ENCODE measurements around the gene KIAA2012.
A peak's percentile ranks its signal among the peaks of the same experiment; 100 is the strongest.
"Not testable (repeated sequence)": the region's sequence is repeated elsewhere in the genome, so short reads cannot be mapped to it uniquely, and the experiment has no call there.

The KIAA2012 gene

GRCh38 chr2:202133909-202134265, 60.8 kb downstream of the KIAA2012 start:
- H3K4me3 ChIP-seq (replicated peaks; ENCODE audit: low read depth, low read length), result no peak overlapping the region
- no peak for TF ChIP-seq CTCF (IDR thresholded peaks at IDR 0.05; ENCODE audit: low read depth, low read length, missing control alignments)
- DNase-seq (ENCODE audit: extremely low read depth, low read depth), result no peak

- no peak for TF ChIP-seq CTCF (IDR thresholded peaks at IDR 0.05; ENCODE audit: low read depth, low read length, missing control alignments)
- no peak overlapping the region for H3K4me3 ChIP-seq (replicated peaks; ENCODE audit: low read depth, low read length)
- peak; percentile 94 for DNase-seq (ENCODE audit: extremely low read depth, low read depth)
Measured at GRCh38 chr2:202135091-202135874, 62.2 kb downstream of the KIAA2012 start.

DNA sequence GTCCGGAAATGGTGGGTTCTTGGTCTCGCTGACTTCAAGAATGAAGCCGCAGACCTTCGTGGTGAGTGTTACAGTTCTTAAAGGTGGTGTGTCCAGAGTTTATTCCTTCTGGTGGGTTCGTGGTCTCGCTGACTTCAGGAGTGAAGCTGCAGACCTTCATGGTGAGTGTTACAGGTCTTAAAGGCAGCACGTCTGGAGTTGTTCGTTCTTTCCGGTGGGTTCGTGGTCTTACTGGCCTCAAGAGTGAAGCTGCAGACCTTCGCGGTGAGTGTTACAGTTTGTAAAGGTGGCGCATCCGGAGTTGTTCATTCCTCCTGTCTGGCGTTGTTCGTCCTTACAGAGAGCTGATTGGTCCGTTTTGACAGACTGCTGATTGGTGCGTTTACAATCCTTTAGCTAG, 63.0 kb downstream of the KIAA2012 start:
- H3K4me3 ChIP-seq (replicated peaks; ENCODE audit: low read depth, low read length); DNase-seq (ENCODE audit: extremely low read depth, low read depth): not testable (repeated sequence)

DNA sequence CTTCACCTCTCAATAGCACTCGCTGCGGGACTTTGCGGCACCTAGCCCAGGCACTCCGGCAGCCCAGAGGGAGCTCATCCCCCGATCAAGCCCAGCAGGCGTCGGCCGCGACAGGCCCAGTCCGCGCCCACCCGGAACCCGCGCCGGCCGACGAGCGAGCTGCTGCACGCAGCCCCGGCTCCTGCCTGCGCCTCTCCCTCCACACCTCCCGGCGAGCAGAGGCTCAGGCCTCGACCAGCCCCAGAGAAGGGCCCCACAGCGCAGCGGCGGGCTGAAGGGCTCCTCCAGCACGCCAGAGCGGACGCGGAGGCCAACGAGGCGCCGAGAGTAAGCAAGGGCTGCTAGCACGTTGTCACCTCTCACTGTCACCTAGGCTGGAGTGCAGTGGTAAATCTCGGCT, 63.5 kb downstream of the KIAA2012 start:
- no peak for TF ChIP-seq CTCF (IDR thresholded peaks at IDR 0.05; ENCODE audit: low read depth, low read length, missing control alignments)
- no peak overlapping the region for H3K4me3 ChIP-seq (replicated peaks; ENCODE audit: low read depth, low read length)
- no peak for DNase-seq (ENCODE audit: extremely low read depth, low read depth)

DNA sequence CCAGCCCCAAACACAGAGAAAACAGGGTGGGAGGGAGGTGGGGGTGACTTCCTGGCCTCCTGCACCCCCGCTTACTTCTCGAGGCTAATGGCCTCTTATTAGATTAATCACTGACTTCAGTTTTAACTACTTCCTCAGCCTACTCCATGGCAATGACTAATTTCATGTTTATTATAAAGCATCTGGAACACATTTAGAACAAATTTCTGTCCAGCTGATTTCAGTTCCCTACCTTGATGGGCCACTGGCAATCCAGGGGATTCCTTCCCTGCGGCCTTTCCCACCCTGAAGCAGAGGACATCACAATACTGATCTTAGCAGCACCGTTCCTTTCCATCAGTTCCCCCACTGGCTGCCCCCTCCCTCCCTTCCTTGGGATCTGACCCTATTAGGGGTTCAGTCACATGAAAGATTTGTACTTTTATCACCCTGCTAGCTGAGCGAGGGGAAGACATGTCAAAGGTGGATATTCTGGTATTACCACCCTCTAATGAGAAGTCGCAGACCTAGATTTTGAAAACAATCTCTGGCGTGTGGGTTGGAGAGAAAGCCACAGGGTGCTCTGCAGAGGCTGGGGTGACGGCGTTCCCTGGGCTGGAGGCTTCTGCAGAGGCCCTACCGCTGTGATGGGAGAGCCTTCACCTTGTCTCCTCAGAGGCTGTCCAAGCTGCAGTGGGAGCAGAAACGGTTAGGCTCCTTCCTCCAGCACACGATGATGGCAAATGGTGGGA, 67.6 kb downstream of the KIAA2012 start:
- H3K4me3 ChIP-seq (replicated peaks; ENCODE audit: low read depth, low read length), result no peak overlapping the region
- TF ChIP-seq CTCF (IDR thresholded peaks at IDR 0.05; ENCODE audit: low read depth, low read length, missing control alignments), result no peak
- peak; percentile 54 for DNase-seq (ENCODE audit: extremely low read depth, low read depth)

DNA sequence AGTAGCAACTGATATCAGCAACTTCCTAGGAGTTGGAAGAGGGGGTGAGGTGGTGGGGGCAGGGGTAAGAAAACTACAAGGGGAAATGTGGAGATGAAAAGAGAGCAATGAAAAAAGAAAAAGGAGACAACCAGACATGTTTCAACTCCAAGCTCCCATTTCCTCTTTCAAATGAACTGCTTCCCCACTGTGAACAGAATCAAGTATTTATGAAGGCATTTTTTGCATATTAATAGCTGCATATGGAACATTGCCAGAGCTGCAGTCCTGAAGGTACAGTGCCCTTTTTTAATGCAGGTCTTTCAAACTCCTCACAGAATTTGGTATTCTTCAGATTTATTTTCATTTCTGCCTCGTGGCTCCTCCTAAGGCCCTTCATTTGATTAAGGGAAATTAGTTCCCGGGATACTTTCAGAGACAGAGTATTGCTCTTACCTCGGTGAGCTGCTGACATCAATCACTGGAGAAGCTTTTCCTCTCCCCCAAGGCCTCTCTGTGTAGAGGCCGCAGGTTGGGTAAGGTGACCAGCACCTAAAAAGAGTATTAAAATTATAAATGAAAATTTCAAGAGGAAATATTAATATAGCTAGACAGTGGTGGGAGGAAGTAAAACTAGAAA, 68.4 kb downstream of the KIAA2012 start:
- no peak for DNase-seq (ENCODE audit: extremely low read depth, low read depth)
- H3K4me3 ChIP-seq (replicated peaks; ENCODE audit: low read depth, low read length), result no peak overlapping the region
- TF ChIP-seq CTCF (IDR thresholded peaks at IDR 0.05; ENCODE audit: low read depth, low read length, missing control alignments), result no peak

- H3K4me3 ChIP-seq (replicated peaks; ENCODE audit: low read depth, low read length), result no peak overlapping the region
- no peak for DNase-seq (ENCODE audit: extremely low read depth, low read depth)
- no peak for TF ChIP-seq CTCF (IDR thresholded peaks at IDR 0.05; ENCODE audit: low read depth, low read length, missing control alignments)
Measured at GRCh38 chr2:202142540-202142939, 69.5 kb downstream of the KIAA2012 start.

Measured in HFF-Myc (cell line).